MV-4-11 (cell line): Measurements from ENCODE around the gene NLRP4.
"Not testable (repeated sequence)": the region's sequence is repeated elsewhere in the genome, so short reads cannot be mapped to it uniquely, and the experiment has no call there.

ENCODE experiments used
- DNase-seq: peaks from one replicate; lab custom pipeline; 2025; lab: John Stamatoyannopoulos, UW

Gene NLRP4

GRCh38 chr19:55898911-55899310 is 62.6 kb downstream of the NLRP4 start:
- DNase-seq = no peak

GRCh38 chr19:55901369-55902079 is 65.2 kb downstream of the NLRP4 start:
- DNase-seq = no peak

GRCh38 chr19:55902080-55902751 is 65.9 kb downstream of the NLRP4 start:
- DNase-seq = no peak

GRCh38 chr19:55907286-55907685 is 70.9 kb downstream of the NLRP4 start:
- no peak for DNase-seq

DNA sequence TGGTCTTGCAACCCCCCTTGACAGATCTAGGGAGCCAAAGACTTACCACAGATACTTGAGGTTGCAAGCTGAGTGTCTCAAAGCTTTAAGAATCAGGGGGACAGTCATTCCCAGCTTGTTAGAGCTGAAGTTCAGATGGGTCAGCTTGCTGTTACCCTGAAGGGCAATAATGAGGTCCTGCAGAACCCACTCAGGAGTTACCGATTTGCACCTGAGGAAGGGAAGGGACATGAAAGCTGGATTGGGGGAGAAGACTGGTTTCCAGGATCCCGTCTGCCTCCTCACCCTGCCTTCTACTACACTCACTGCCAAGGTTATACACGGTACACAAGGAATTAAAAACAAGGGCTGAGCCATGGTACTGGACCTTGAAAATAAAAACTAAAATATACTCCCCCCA is 71.4 kb downstream of the NLRP4 start:
- no peak for DNase-seq

DNA sequence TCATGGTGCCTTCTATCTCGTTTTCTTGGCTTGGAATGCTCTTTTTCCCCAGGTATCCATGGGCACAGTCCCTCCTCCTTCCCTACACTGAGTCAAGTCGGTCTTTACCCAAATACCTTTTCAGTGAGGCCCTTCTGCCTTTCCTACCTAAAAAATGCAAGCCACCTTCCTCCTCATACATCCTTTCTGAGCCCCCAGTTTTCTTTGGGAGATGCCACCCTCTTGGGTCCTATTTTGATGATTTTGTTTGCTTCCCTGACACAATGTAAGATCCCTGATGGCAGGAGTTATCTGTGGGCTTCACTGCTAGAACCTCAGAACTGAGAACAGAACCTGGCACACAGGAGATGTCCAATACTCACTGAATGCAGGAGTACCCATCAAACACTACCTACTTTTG is 73.5 kb downstream of the NLRP4 start:
- DNase-seq = no peak

DNA sequence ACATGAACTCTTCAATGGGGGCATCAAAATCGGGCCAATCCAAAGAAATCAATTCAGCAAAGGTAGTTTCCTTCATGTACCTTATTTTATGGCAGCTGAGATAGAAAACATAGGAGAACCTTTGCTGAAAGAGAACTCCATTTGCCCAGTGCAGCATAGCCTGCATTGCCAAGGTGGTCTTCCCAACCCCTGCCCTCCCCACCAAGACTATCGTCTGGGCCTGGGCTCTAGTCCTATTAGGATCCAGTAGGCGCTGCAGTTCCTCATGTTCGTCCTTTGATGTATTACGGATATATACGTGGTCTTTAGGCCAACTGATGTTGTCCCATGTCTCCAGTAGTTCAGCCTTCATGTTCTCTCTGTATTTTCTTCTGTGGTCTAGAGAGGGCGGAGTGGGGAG is 76.6 kb downstream of the NLRP4 start:
- no peak for DNase-seq

DNA sequence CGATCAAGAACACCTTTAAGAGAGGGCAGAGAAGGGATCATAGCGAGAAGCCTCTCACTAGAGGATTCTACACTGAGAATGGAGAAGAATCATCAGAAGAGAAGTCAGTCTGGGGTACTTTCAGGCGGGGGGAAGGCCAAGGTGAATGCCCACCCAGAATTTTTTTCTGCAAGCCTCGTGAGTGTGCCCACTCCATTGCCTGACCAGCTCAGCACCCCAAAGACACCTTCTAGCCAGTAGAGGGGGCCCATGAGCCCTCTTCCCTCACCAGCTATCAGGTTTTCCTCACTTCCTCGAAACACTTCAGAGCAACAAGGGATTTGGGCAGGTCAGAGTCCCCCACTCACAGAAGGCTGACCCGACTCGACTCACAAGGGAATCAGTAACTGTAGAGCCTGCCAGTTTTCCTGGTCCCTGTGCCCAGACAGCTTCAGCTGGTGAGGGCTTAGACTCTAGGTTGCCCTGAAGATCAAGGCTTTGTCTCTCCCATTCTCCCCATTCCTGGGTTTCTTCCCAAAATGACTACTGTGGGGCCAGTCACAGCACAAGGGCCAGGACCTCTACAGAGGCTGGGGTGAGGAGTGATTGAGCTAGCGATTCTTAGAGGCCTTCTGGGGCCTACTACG is 77.4 kb downstream of the NLRP4 start:
- peak; percentile 34 for DNase-seq

GRCh38 chr19:55923556-55923955 is 87.2 kb downstream of the NLRP4 start:
- no peak for DNase-seq

- DNase-seq = no peak
These were observed 91.7 kb downstream of the NLRP4 start for GRCh38 chr19:55927991-55928390.

DNA sequence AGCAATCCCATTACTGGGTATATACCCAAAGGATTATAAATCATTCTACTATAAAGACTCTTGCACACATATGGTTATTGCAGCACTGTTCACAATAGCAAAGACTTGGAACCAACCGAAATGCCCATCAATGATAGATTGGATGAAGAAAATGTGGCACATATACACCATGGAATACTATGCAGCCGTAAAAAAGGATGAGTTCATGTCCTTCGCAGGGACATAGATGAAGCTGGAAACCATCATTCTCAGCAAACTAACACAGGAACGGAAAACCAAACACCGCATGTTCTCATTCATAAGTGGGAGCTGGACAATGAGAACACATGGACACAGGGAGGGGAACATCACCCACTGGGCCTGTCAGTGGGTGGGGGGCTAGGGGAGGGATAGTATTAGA is 92.9 kb downstream of the NLRP4 start:
- DNase-seq = not testable (repeated sequence)

DNA sequence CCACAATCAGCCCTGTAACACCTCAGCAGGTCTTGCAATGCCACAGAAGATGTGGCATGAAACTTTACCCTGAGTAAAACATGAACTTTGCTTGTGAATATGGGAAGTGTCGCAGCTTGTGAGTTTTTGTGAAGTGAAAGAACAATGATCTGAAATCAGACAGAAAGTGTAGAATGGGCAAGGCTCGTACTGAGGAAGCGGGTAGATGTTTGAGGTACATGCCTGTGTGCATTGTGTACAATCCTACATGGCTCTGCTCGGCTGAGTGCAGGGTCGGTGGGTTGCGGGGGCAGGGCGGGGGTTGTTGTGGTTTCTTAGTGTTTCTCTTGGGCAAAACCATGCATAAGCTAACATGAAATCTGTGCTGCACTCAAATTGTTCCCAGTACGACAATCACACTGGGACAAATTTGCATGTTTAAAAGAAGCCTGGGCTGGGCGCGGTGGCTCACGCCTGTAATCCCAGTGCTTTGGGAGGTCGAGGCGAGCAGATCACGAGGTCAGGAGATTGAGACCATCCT is 94.7 kb downstream of the NLRP4 start:
- no peak for DNase-seq
